Right lobe of liver (tissue), 4 donors: ENCODE measurements around the gene NUBPL.

ENCODE experiments used
- POLR2A ChIP-seq: fragments of 450-650 bp; IDR thresholded peaks from one replicate; pipeline ENCODE4 v1.6.1; 2017; ENCODE audit warnings: antibody characterized with exemption, mild to moderate bottlenecking
- TF ChIP-seq, protein P1 (sequence below), 4 donors: fragments of 200-600 bp in 3 of 4; fragments of 450-650 bp in 1 of 4; IDR thresholded peaks; one replicate each; pipeline versions ENCODE4 v1.5.1 to v1.8.0; 2016 to 2022; ENCODE audit warnings: antibody characterized with exemption in 4 of 4, mild to moderate bottlenecking in 2 of 4
- donor health status: DM: no; HTN: no; CAD: no.
- donor health status: DM: no; HTN: no; CAD: no.
- donor health status: DM: no; HTN: yes; CAD: no.

DNA sequence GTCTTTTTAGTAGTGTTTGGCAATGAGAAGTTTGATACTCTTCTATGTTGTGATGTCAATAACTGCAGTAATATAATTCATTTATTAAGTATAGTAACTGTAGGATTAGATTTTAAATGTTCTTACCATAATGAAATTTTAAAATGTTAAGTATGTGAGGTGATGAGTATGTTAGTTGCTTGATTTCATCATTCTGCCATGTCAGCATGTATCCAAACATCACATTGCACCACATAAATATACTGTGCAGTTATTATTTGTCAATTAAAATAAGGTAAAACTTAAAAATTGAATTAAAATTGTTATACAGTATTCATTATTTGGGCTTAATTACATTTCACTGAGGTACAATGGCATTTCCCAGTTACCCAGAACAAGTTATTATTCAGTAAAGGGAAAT is 138.6 kb downstream of the NUBPL start:
- no peak for TF ChIP-seq POLR2A
- TF ChIP-seq, protein P1, sequence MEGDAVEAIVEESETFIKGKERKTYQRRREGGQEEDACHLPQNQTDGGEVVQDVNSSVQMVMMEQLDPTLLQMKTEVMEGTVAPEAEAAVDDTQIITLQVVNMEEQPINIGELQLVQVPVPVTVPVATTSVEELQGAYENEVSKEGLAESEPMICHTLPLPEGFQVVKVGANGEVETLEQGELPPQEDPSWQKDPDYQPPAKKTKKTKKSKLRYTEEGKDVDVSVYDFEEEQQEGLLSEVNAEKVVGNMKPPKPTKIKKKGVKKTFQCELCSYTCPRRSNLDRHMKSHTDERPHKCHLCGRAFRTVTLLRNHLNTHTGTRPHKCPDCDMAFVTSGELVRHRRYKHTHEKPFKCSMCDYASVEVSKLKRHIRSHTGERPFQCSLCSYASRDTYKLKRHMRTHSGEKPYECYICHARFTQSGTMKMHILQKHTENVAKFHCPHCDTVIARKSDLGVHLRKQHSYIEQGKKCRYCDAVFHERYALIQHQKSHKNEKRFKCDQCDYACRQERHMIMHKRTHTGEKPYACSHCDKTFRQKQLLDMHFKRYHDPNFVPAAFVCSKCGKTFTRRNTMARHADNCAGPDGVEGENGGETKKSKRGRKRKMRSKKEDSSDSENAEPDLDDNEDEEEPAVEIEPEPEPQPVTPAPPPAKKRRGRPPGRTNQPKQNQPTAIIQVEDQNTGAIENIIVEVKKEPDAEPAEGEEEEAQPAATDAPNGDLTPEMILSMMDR (IDR thresholded peaks at IDR 0.05), result no peak
